ENCODE data around the gene CR1. TPM values are rescaled to one million over a fixed set of nuclear protein-coding genes. Genes with fewer than 3 reads are reported as not detected.

Gene CR1
- total and polyA plus RNA-seq, 3 donors from 2014 or later: 0.47 to 3.1 (median 1.4) TPM

- WGBS, 2 donors: 51 to 61% methylated on average over 4 of the region's 4 CpGs
- no peaks in the 10 kb centered on the region for H3K9me3 ChIP-seq
These were observed 151.1 kb downstream of the CR1 start for GRCh38 chr1:207646944-207647579.

GRCh38 chr1:207647671-207648333 is 151.8 kb downstream of the CR1 start:
- TF ChIP-seq CTCF (IDR thresholded peaks at IDR 0.05) (no peak), POLR2A (IDR thresholded peaks at IDR 0.05) (no peak)
- intact Hi-C loops (cut with DNase I; ENCODE audit: low total_unique reads): no loop called here
- H3K4me3 ChIP-seq: no peak overlapping the region
- H3K36me3 ChIP-seq (ENCODE audit: low read depth, missing control alignments): no peaks in the 10 kb centered on the region
- no peak for DNase-seq
- H3K27ac ChIP-seq: no peak overlapping the region
- H3K4me1 ChIP-seq: peaks cover 6% of the 10 kb centered on the region
- no peaks in the 10 kb centered on the region for H3K9me3 ChIP-seq
- H3K27me3 ChIP-seq: no peaks in the 10 kb centered on the region
- WGBS, 2 donors: 49 to 66% methylated on average over 4 of the region's 4 CpGs

More at GRCh38 chr1:207646944-207647579, 151.1 kb downstream of the CR1 start:
- DNase-seq: no peak
- no peak for TF ChIP-seq POLR2A (IDR thresholded peaks at IDR 0.05)
- TF ChIP-seq CTCF (IDR thresholded peaks at IDR 0.05): no peak
- H3K27ac ChIP-seq: no peak overlapping the region
- intact Hi-C loops (cut with DNase I; ENCODE audit: low total_unique reads): no loop called here
- H3K4me3 ChIP-seq: no peak overlapping the region
- H3K36me3 ChIP-seq (ENCODE audit: low read depth, missing control alignments): no peaks in the 10 kb centered on the region
- peaks cover 6% of the 10 kb centered on the region for H3K4me1 ChIP-seq
- H3K27me3 ChIP-seq: no peaks in the 10 kb centered on the region

- Histone ChIP-seq H3K27ac (no peak overlapping the region), H3K36me3 (ENCODE audit: low read depth, missing control alignments) (no peaks in the 10 kb centered on the region), H3K27me3 (no peaks in the 10 kb centered on the region), H3K9me3 (no peaks in the 10 kb centered on the region), H3K4me1 (peaks cover 6% of the 10 kb centered on the region), H3K4me3 (no peak overlapping the region)
- intact Hi-C loops (cut with DNase I; ENCODE audit: low total_unique reads): no loop called here
- no peak for TF ChIP-seq POLR2A (IDR thresholded peaks at IDR 0.05)
- no peak for TF ChIP-seq CTCF (IDR thresholded peaks at IDR 0.05)
- WGBS, 2 donors: 57 to 61% methylated on average over 5 of the region's 5 CpGs
- DNase-seq: no peak
These were observed 152.6 kb downstream of the CR1 start for GRCh38 chr1:207648334-207649209.

- Histone ChIP-seq H3K4me1 (peaks cover 5% of the 10 kb centered on the region), H3K27ac (no peak overlapping the region), H3K27me3 (no peaks in the 10 kb centered on the region), H3K9me3 (no peaks in the 10 kb centered on the region), H3K4me3 (no peak overlapping the region), H3K36me3 (ENCODE audit: low read depth, missing control alignments) (no peaks in the 10 kb centered on the region)
- intact Hi-C loops (cut with DNase I; ENCODE audit: low total_unique reads): no loop called here
- DNase-seq: no peak
- WGBS, 2 donors: 61 to 74% methylated on average over 5 of the region's 5 CpGs
- TF ChIP-seq CTCF (IDR thresholded peaks at IDR 0.05): no peak
- no peak for TF ChIP-seq POLR2A (IDR thresholded peaks at IDR 0.05)
These were observed 153.3 kb downstream of the CR1 start for GRCh38 chr1:207649210-207649753.

All from testis (tissue), 3 donors.